Thyroid gland (tissue), 4 donors: ENCODE results near the gene LSM14B.

Experiments
- CTCF ChIP-seq, 6 experiments: fragments of 200-600 bp in 3 of 6; fragments of 450-650 bp in 3 of 6; sonication (generic) in 3 of 6; IDR thresholded peaks; one replicate each; pipeline ENCODE4 v1.5.1; 2016 to 2019; ENCODE audit warnings: antibody characterized with exemption in 6 of 6, mild to moderate bottlenecking in 2 of 6, inconsistent platforms in 1 of 6, moderate library complexity in 1 of 6
- POLR2A ChIP-seq, 2 donors: fragments of 450-650 bp; IDR thresholded peaks; one replicate each; pipeline ENCODE4 v1.6.1; 2017; ENCODE audit warnings: antibody characterized with exemption in 2 of 2, mild to moderate bottlenecking in 2 of 2, moderate library complexity in 1 of 2

DNA sequence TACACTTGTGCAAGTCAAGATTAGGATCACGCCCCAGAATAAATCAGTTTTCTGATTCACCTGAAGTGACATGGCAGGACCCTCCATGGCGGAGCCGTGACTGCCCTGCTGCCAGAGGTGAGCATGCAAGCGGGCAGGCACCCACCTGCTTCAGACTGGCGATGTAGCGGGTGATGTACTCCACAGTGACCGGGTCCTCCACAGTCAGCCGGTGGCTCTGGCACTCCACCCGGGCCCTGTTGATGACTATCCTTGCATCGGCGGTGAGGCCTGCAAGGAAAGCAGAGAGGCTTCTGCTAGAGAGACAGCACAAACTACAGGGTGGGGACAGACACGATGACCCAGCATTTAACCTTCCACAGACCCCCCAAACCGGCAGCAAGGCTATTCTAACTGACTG, 17.4 kb downstream of the LSM14B start:
- TF ChIP-seq POLR2A (IDR thresholded peaks at IDR 0.05) (no peak), CTCF (IDR thresholded peaks at IDR 0.05) (no peak)
